Calu3 (cell line): ENCODE measurements around the gene LRRIQ1. TPM values are rescaled to one million over a fixed set of nuclear protein-coding genes. Genes with fewer than 3 reads are reported as not detected.

Source experiments
- BruUV-seq: library from RNA; stranded (reverse); fragments of 400-500 nt; replicated peaks from 2 replicates; lab custom pipeline; 2021; lab: Mats Ljungman, UMichigan
- CTCF ChIA-PET: fragments of 300-600 bp; sonication (Branson Sonifier 250); formaldehyde crosslinking; loops from one replicate; lab custom pipeline; 2022; ENCODE audit warnings: antibody characterized with exemption; lab: Charles Lee
- DNase-seq: peaks from one replicate; pipeline ENCODE4 v3.0.0; 2022
- H3K27ac Mint-ChIP-seq: one replicate; pipeline ENCODE4 v1.8.0; 2022; ENCODE audit warnings: mixed read lengths; ENCODE audit not compliant: unreplicated experiment
- H3K27me3 Mint-ChIP-seq: one replicate; pipeline ENCODE4 v1.8.0; 2022; ENCODE audit warnings: mixed read lengths; ENCODE audit not compliant: unreplicated experiment
- H3K36me3 Mint-ChIP-seq: one replicate; pipeline ENCODE4 v1.8.0; 2022; ENCODE audit warnings: mild to moderate bottlenecking, moderate library complexity, mixed read lengths; ENCODE audit not compliant: insufficient read depth, unreplicated experiment
- H3K4me1 Mint-ChIP-seq: one replicate; pipeline ENCODE4 v1.8.0; 2022; ENCODE audit warnings: mild to moderate bottlenecking, low read depth, mixed read lengths; ENCODE audit not compliant: unreplicated experiment
- H3K4me3 Mint-ChIP-seq: one replicate; pipeline ENCODE4 v1.8.0; 2022; ENCODE audit warnings: mild to moderate bottlenecking, low read depth, moderate library complexity, mixed read lengths; ENCODE audit not compliant: unreplicated experiment
- H3K9me3 Mint-ChIP-seq: one replicate; pipeline ENCODE4 v1.8.0; 2022; ENCODE audit warnings: low read depth, mixed read lengths; ENCODE audit not compliant: unreplicated experiment
- intact Hi-C: fragments of 100-400 bp; cut with micrococcal nuclease; formaldehyde crosslinking; loops from one replicate; pipeline ENCODE4 v1.10.0; 2022; ENCODE audit not compliant: unreplicated experiment
- total RNA-seq: library from RNA; stranded (reverse); gene quantifications from 2 replicates; pipeline ENCODE4 v1.2.3, GENCODE V29; 2022
- TF ChIP-seq, protein P1 (sequence below): fragments of 200-600 bp; IDR thresholded peaks from one replicate; pipeline ENCODE4 v1.8.0; 2022; ENCODE audit warnings: antibody characterized with exemption; ENCODE audit not compliant: unreplicated experiment

Gene LRRIQ1
- total RNA-seq, 1 experiment from 2014 or later: 1.4 TPM

GRCh38 chr12:85065837-85066482 is 29.8 kb downstream of the LRRIQ1 start:
- TF ChIP-seq, protein P1, sequence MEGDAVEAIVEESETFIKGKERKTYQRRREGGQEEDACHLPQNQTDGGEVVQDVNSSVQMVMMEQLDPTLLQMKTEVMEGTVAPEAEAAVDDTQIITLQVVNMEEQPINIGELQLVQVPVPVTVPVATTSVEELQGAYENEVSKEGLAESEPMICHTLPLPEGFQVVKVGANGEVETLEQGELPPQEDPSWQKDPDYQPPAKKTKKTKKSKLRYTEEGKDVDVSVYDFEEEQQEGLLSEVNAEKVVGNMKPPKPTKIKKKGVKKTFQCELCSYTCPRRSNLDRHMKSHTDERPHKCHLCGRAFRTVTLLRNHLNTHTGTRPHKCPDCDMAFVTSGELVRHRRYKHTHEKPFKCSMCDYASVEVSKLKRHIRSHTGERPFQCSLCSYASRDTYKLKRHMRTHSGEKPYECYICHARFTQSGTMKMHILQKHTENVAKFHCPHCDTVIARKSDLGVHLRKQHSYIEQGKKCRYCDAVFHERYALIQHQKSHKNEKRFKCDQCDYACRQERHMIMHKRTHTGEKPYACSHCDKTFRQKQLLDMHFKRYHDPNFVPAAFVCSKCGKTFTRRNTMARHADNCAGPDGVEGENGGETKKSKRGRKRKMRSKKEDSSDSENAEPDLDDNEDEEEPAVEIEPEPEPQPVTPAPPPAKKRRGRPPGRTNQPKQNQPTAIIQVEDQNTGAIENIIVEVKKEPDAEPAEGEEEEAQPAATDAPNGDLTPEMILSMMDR: no peak
- CTCF ChIA-PET: no interaction called here
- no peaks in the 10 kb centered on the region for H3K4me1 Mint-ChIP-seq
- no TSS peak for BruUV-seq
- intact Hi-C loops: no loop called here
- H3K27me3 Mint-ChIP-seq: no peaks in the 10 kb centered on the region
- no peak overlapping the region for H3K4me3 Mint-ChIP-seq
- H3K36me3 Mint-ChIP-seq: no peaks in the 10 kb centered on the region
- no peaks in the 10 kb centered on the region for H3K9me3 Mint-ChIP-seq
- no peak for DNase-seq
- H3K27ac Mint-ChIP-seq: no peak overlapping the region

GRCh38 chr12:85072826-85073225 is 36.7 kb downstream of the LRRIQ1 start:
- Mint-ChIP-seq H3K4me1 (peaks cover 9% of the 10 kb centered on the region), H3K36me3 (no peaks in the 10 kb centered on the region), H3K27me3 (no peaks in the 10 kb centered on the region), H3K4me3 (no peak overlapping the region), H3K27ac (no peak overlapping the region), H3K9me3 (no peaks in the 10 kb centered on the region)
- DNase-seq: no peak
- CTCF ChIA-PET: no interaction called here
- TF ChIP-seq, protein P1: no peak
- intact Hi-C loops: no loop called here
- no TSS peak for BruUV-seq

DNA sequence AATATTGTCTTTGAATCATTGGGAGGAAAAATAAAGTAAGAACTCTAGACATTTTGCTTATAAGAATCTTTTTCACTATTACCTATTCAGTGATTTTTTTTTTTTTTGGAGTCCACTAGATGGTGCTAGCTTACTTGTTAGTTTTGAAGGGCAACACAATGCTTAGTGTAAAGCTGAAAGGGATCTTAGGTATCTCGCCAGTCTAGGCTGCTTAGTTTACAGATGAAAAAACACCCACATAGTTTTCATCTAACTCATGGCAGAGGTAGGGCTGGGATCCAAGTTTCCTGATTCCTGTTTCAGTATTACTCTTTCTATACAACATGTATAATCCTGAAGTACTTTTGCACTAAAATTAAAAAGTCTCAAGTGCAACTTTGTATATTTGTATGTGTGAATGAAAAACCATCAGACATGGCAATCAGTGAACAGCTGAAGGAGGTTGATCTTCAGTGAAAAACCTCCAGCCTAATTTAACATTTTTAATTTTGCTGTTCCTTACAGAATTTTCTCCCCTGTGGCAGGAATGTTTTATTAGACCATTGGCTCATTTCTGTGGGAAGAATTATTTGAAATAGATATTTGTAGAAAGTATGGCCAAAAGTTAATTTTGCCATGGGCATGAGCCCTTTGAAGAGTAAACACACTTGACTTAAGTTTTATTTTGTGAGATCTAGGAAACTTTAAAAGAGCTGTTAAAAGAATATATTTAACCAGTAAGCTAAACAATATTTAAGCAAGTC is 40.7 kb downstream of the LRRIQ1 start:
- TF ChIP-seq, protein P1: peak; percentile 30
- H3K27ac Mint-ChIP-seq: peak overlapping the region; percentile 77
- H3K9me3 Mint-ChIP-seq: no peaks in the 10 kb centered on the region
- H3K27me3 Mint-ChIP-seq: no peaks in the 10 kb centered on the region
- intact Hi-C loops: loop anchor here (1.0 to 5.0 kb wide), 4 partner anchors 65 to 371 kb away; partner anchors contain the start of gene ALX1
- CTCF ChIA-PET: interaction anchor here (0.6 to 2.0 kb wide), 8 partner anchors 19 to 844 kb away, joined by 3 to 9 read pairs (median 4); no protein-coding TSS in a partner anchor
- peaks cover 9% of the 10 kb centered on the region for H3K4me1 Mint-ChIP-seq
- H3K36me3 Mint-ChIP-seq: no peaks in the 10 kb centered on the region
- DNase-seq: peak; percentile 57
- H3K4me3 Mint-ChIP-seq: no peak overlapping the region
- BruUV-seq: no TSS peak

- intact Hi-C loops: no loop called here
- CTCF ChIA-PET: no interaction called here
- no TSS peak for BruUV-seq
- no peaks in the 10 kb centered on the region for H3K27me3 Mint-ChIP-seq
- no peak overlapping the region for H3K27ac Mint-ChIP-seq
- TF ChIP-seq, protein P1: no peak
- no peaks in the 10 kb centered on the region for H3K4me1 Mint-ChIP-seq
- no peak for DNase-seq
- no peaks in the 10 kb centered on the region for H3K36me3 Mint-ChIP-seq
- H3K9me3 Mint-ChIP-seq: no peaks in the 10 kb centered on the region
- H3K4me3 Mint-ChIP-seq: no peak overlapping the region
These were observed 48.9 kb downstream of the LRRIQ1 start for GRCh38 chr12:85085066-85085465.
